Transverse colon (tissue), 4 donors: ENCODE results near the gene ATP6AP1. TPM values are rescaled to one million over a fixed set of nuclear protein-coding genes. Genes with fewer than 3 reads are reported as not detected.

Source experiments
- DNase-seq: peaks from one replicate; pipeline ENCODE4 v3.0.0-alpha.2; 2019
- H3K27ac ChIP-seq, 4 donors: fragments of 200-600 bp; sonication (generic); 2 replicates each; pipeline ENCODE4 v1.5.1; 2016 to 2018; ENCODE audit warnings: inconsistent platforms in 4 of 4
- H3K27me3 ChIP-seq: fragments of 200-600 bp; sonication (generic); 2 replicates; pipeline ENCODE4 v1.5.1; 2017; ENCODE audit warnings: inconsistent platforms
- H3K36me3 ChIP-seq, 4 donors: fragments of 200-600 bp; sonication (generic); 2 replicates each; pipeline ENCODE4 v1.5.1; 2017 to 2019; ENCODE audit warnings: inconsistent platforms in 4 of 4
- H3K4me1 ChIP-seq, 4 donors: fragments of 200-600 bp; sonication (generic); 2 replicates each; pipeline ENCODE4 v1.5.1; 2017 to 2020; ENCODE audit warnings: inconsistent platforms in 4 of 4
- H3K4me3 ChIP-seq, 4 donors: fragments of 200-600 bp; sonication (generic); 1 replicate in 1 of 4; 2 replicates in 3 of 4; pipeline versions ENCODE4 v1.5.1 to v1.6.1; 2017 to 2019; ENCODE audit warnings: inconsistent platforms in 4 of 4
- H3K9me3 ChIP-seq, 2 donors: fragments of 200-600 bp; sonication (generic); 2 replicates each; pipeline ENCODE4 v1.5.1; 2017 to 2019; ENCODE audit warnings: inconsistent platforms in 2 of 2
- EP300 ChIP-seq: sonication (generic); formaldehyde crosslinking; IDR thresholded peaks from one replicate; pipeline ENCODE4 v1.6.1; 2017; ENCODE audit warnings: antibody characterized with exemption, low read depth
- POLR2A ChIP-seq: fragments of 450-650 bp; IDR thresholded peaks from one replicate; pipeline ENCODE4 v1.6.1; 2016; ENCODE audit warnings: antibody characterized with exemption, mild to moderate bottlenecking, moderate library complexity
- POLR2AphosphoS5 ChIP-seq, 3 donors: sonication (generic); formaldehyde crosslinking; IDR thresholded peaks; one replicate each; pipeline ENCODE4 v1.6.1; 2016; ENCODE audit warnings: antibody characterized with exemption in 3 of 3
- WGBS, 2 donors: methylation state at CpG; one replicate each; pipeline ENCODE4 v1.1.5; 2018; ENCODE audit warnings: low coverage in 1 of 2; 5-methylcytosine and 5-hydroxymethylcytosine counted together
- in situ Hi-C, 4 donors: fragments of 200-750 bp; cut with MboI; loops; one replicate each; pipeline versions ENCODE4 v1.15.0 to v1.15.1; 2017; ENCODE audit warnings: low sequenced_read_pairs in 3 of 4, low pct_ligation_motif_present in 1 of 4, low pct_unique_long_range_greater_than_20kb in 1 of 4
- intact Hi-C: fragments of 100-400 bp; cut with DNase I; formaldehyde crosslinking; loops from one replicate; pipeline ENCODE4 v1.15.1; 2023; ENCODE audit warnings: low total_unique reads
- total RNA-seq, 4 donors: library from RNA; depleted of rRNA; stranded (reverse); fragments of >200 nt; gene quantifications; one replicate each; pipeline ENCODE4 v1.1.0, GENCODE V29; 2016
- TF ChIP-seq, protein P1 (sequence below), 5 experiments: fragments of 200-600 bp in 3 of 5; fragments of 450-650 bp in 2 of 5; sonication (generic) in 3 of 5; IDR thresholded peaks; 1 replicate in 2 of 5; 2 replicates in 3 of 5; pipeline ENCODE4 v1.5.1; 2016 to 2017; ENCODE audit warnings: antibody characterized with exemption in 5 of 5, inconsistent platforms in 3 of 5, mild to moderate bottlenecking in 2 of 5, moderate library complexity in 1 of 5

ATP6AP1 gene
- total RNA-seq, 4 donors from 2014 or later: 26.5 to 118 (median 61.7) TPM

DNA sequence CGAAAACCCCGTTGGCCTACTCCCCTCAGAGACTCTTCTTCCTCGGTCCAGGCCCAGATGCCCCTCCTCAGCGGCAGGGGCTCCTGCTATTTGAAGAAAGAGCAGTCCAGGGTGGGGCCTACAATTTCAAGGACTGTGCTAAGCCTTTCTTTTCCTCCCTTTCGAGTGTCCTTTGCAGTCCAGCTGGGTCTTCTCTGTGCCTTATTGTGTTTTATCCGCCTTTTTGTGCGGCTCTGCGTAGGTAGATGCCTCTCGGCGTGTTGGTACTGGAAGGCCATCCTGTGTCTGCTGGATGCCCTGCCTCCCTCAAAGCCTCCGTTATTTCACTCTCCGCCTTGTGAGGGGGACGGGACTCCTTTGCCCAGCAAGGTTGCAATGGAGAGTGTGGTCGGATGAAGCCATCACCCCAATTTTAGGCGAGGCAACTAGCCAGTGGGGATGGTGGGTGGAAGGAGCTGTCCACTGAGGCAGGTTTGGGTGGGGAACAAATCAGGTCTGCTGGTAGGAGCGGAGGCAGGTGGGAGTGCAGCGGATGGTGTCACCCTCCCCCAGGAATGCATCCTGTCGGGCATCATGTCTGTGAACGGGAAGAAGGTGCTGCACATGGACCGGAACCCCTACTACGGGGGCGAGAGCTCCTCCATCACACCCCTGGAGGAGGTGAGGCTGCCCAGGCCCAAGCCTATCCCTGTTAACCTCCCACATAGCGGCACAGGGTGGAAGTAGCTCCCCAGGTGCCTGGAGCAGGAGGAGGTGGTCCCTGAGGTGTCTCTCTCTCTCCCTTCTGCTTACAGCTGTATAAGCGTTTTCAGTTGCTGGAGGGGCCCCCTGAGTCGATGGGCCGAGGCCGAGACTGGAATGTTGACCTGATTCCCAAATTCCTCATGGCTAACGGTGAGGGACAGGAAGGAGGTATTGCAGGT, 9.8 kb downstream of the ATP6AP1 start:
- Histone ChIP-seq H3K27me3 (no peaks in the 10 kb centered on the region), H3K36me3 (no peaks in the 10 kb centered on the region), H3K9me3 (no peaks in the 10 kb centered on the region), H3K4me3 (peak overlapping the region; percentile 56 to 86 (median 72)), H3K4me1 (peaks cover 3 to 16% (median 5%) of the 10 kb centered on the region in 4 donors), H3K27ac (peak overlapping the region; percentile 82 to 92 (median 88))
- TF ChIP-seq POLR2AphosphoS5 (IDR thresholded peaks at IDR 0.05): no peak
- TF ChIP-seq EP300: no peak
- TF ChIP-seq POLR2A: no peak
- TF ChIP-seq, protein P1, sequence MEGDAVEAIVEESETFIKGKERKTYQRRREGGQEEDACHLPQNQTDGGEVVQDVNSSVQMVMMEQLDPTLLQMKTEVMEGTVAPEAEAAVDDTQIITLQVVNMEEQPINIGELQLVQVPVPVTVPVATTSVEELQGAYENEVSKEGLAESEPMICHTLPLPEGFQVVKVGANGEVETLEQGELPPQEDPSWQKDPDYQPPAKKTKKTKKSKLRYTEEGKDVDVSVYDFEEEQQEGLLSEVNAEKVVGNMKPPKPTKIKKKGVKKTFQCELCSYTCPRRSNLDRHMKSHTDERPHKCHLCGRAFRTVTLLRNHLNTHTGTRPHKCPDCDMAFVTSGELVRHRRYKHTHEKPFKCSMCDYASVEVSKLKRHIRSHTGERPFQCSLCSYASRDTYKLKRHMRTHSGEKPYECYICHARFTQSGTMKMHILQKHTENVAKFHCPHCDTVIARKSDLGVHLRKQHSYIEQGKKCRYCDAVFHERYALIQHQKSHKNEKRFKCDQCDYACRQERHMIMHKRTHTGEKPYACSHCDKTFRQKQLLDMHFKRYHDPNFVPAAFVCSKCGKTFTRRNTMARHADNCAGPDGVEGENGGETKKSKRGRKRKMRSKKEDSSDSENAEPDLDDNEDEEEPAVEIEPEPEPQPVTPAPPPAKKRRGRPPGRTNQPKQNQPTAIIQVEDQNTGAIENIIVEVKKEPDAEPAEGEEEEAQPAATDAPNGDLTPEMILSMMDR (IDR thresholded peaks at IDR 0.05): no peak
- in situ Hi-C loops: no loop called here
- intact Hi-C loops: no loop called here
- WGBS, 2 donors: 80% methylated on average over 28 of the region's 28 CpGs; no CpG with 5 or more reads in 1 of the 2 donors
- DNase-seq: no peak

DNA sequence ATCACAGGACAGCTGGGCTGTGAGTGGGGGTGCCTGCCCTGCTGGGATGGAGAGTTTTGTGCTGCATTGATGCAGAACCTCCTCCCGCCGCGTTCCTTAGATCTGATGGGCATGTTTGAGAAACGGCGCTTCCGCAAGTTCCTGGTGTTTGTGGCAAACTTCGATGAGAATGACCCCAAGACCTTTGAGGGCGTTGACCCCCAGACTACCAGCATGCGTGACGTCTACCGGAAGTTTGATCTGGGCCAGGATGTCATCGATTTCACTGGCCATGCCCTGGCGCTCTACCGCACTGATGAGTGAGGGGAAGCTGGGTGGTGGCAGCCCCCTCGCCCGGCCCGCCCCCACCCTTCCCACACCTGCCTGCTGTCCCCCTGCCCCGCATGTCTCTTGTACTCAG, 11.4 kb downstream of the ATP6AP1 start:
- no peak overlapping the region for H3K4me3 ChIP-seq
- peaks cover 3 to 24% (median 8%) of the 10 kb centered on the region in 4 donors for H3K4me1 ChIP-seq
- in situ Hi-C loops: no loop called here
- no peaks in the 10 kb centered on the region for H3K36me3 ChIP-seq
- no peak overlapping the region for H3K27ac ChIP-seq
- no peaks in the 10 kb centered on the region for H3K27me3 ChIP-seq
- DNase-seq: no peak
- 84% methylated on average over 18 of the region's 18 CpGs; no CpG with 5 or more reads in 1 of the 2 donors for WGBS, 2 donors
- intact Hi-C loops: loop anchor here (5.0 kb wide), 1 partner anchor 1307 kb away; no protein-coding TSS in a partner anchor
- no peaks in the 10 kb centered on the region for H3K9me3 ChIP-seq
- TF ChIP-seq POLR2AphosphoS5 (IDR thresholded peaks at IDR 0.05): no peak
- TF ChIP-seq EP300: no peak
- no peak for TF ChIP-seq POLR2A
- TF ChIP-seq, protein P1 (IDR thresholded peaks at IDR 0.05): no peak

DNA sequence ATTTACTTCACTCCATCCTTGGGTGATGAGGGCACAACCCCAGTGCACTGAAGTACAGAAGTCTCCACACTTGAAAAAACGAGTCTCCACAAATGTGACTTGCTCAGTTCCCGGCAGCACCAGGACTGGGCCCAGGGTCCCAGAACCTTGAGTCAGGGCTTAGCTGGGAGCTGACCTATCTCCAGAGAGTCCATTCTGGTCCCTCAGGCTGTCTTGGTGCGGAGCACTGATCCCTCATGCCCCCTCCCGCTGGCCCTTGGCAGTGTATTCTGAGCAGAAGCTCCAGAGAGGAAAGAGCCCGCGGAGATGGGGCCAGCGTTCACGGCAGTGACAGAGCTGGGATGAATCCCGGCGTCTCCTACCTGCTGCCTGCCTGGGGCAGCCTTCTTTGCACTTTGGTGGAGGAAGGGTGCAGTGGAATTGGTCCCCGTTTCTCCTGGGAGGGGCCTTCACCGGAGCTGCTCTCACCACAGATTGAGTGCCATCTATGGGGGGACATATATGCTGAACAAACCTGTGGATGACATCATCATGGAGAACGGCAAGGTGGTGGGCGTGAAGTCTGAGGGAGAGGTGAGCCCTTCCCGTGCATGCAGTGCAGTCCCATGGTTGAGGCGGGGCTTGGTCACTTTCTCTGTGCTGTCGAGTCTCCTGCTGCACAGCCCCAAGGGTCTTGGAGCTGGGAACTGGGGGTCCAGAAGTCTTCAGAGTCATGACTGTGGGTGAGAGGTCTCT, 12.3 kb downstream of the ATP6AP1 start:
- H3K9me3 ChIP-seq: no peaks in the 10 kb centered on the region
- DNase-seq: no peak
- in situ Hi-C loops (no loop called here), intact Hi-C loops (loop anchor here (5.0 kb wide), 1 partner anchor 1307 kb away; no protein-coding TSS in a partner anchor)
- H3K4me3 ChIP-seq: no peak overlapping the region
- TF ChIP-seq, protein P1 (IDR thresholded peaks at IDR 0.05): no peak
- no peak for TF ChIP-seq POLR2AphosphoS5 (IDR thresholded peaks at IDR 0.05)
- no peak for TF ChIP-seq POLR2A
- TF ChIP-seq EP300: no peak
- no peaks in the 10 kb centered on the region for H3K27me3 ChIP-seq
- no peaks in the 10 kb centered on the region for H3K36me3 ChIP-seq
- 87% methylated on average over 13 of the region's 17 CpGs; no CpG with 5 or more reads in 1 of the 2 donors for WGBS, 2 donors
- H3K4me1 ChIP-seq: peaks cover 3 to 33% (median 13%) of the 10 kb centered on the region in 4 donors
- no peak overlapping the region for H3K27ac ChIP-seq

DNA sequence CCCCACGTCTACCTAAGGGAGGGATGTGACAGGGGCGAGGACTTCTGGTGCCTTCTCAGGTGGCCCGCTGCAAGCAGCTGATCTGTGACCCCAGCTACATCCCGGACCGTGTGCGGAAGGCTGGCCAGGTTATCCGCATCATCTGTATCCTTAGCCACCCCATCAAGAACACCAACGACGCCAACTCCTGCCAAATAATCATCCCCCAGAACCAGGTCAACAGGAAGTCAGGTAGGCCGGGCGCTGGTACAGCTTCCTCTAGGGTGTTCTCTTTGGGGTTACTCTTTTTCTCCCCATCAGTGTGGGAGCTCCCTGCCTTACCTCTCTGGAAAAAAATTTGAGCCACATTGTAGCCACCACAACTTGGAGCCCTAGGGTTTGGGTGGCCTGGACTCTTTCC, 13.1 kb downstream of the ATP6AP1 start:
- no peaks in the 10 kb centered on the region for H3K9me3 ChIP-seq
- no peak for TF ChIP-seq POLR2A
- TF ChIP-seq, protein P1 (IDR thresholded peaks at IDR 0.05): no peak
- no peak for TF ChIP-seq POLR2AphosphoS5 (IDR thresholded peaks at IDR 0.05)
- TF ChIP-seq EP300: no peak
- 91% methylated on average over 11 of the region's 11 CpGs; no CpG with 5 or more reads in 1 of the 2 donors for WGBS, 2 donors
- H3K27ac ChIP-seq: no peak overlapping the region
- peaks cover 3 to 30% (median 13%) of the 10 kb centered on the region in 4 donors for H3K4me1 ChIP-seq
- in situ Hi-C loops: no loop called here
- H3K36me3 ChIP-seq: no peaks in the 10 kb centered on the region
- intact Hi-C loops: loop anchor here (5.0 kb wide), 1 partner anchor 1306 kb away; no protein-coding TSS in a partner anchor
- no peak overlapping the region for H3K4me3 ChIP-seq
- no peak for DNase-seq
- no peaks in the 10 kb centered on the region for H3K27me3 ChIP-seq
